ENCODE data around the gene POU3F1.

DNA sequence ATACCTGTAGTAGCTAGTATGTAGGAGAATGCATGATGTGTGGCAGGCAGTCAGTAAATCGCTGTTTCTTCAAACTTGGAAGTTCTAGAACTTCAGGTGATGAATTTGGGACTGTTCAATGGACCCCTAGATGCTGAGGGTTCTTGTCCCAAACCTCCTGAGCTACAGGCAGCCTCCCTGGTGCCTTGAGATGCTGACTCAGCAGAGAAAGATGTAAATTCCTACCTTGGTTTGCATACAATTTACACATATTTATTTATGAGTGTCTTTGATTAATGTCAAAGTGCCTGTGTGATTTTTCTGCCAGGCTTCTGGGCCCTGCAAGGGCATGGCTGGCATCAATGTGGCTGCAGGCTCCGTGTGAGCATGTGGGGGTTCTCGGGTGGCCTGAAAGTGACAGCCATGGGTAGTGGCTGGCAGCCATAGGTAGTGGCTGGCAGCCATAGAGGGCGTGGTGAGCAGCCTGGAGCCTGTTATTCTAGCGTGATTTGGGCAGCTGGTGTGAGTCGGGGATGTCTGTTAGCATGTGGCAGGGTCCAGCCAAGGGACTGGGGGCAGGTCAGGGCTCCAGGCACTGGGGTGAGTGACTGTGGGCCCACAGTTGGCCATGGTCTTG, 13.2 kb upstream of the POU3F1 start:
- TF ChIP-seq EZH2 (IDR thresholded peaks at IDR 0.05; ENCODE audit: borderline replicate concordance, insufficient read depth, low read depth, low read length, poor library complexity, severe bottlenecking) (no peak), CTCF (IDR thresholded peaks at IDR 0.05) (no peak)

All from B cell (primary cell).